ENCODE data around the gene NFIL3. TPM values are rescaled to one million over a fixed set of nuclear protein-coding genes. Genes with fewer than 3 reads are reported as not detected.

Gene NFIL3
- total RNA-seq, 2 experiments from 2014 or later, result 6.2 to 11.9 TPM

DNA sequence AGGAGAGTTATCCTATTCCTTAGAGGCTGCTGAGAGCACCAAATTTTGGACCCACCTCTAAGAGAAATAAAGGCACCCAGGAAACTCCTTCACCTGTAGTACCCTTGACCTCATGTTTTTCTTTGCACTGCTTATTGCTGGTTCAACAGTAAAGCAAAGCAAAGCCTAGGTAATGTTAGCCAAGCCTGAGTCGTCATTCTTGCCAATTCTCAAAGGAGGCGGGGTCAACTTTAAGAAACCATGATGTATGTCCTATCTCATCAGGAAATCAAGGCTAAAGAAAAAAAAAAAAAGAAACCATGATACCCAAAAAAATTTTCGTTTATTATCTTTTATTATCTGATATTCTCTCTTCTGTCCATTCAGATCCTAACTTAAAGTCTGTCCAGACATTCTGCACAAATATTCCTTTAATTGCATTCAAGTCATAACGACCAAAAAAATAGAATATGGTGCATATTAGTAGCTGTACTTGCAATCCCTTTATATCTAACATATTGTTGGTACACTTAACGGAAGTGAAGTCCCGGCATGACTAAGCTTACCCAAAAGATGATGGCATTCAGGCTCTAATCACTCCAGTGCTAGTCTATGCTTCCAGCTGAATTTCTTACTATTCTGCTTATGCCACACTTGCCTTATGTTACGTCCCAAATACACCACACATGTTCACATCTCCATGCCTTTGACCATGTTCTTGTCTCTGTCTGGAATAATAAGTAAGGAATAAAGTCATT is 63.7 kb downstream of the NFIL3 start:
- Histone ChIP-seq H3K4me1 (ENCODE audit: insufficient read depth, low read length, poor library complexity, severe bottlenecking) (peaks cover 25% of the 10 kb centered on the region), H3K27ac (ENCODE audit: low read depth, low read length, poor library complexity, severe bottlenecking) (no peak overlapping the region), H3K36me3 (ENCODE audit: insufficient read depth, low read length) (peaks cover 26% of the 10 kb centered on the region), H3K4me2 (ENCODE audit: low read length) (peak overlapping the region; percentile 95), H3K9me2 (ENCODE audit: insufficient read depth, low read length) (no peaks in the 10 kb centered on the region), H3K9me3 (ENCODE audit: low read length) (no peaks in the 10 kb centered on the region; the same call in 1 of the 2 replicates), H3K4me3 (ENCODE audit: low read depth, low read length, poor library complexity, severe bottlenecking) (peak overlapping the region; percentile 80), H3K79me2 (ENCODE audit: insufficient read depth, low read depth, low read length) (peaks cover 26% of the 10 kb centered on the region; the same call in 1 of the 2 replicates), H2AFZ (ENCODE audit: low read length) (no peak overlapping the region), H4K20me1 (ENCODE audit: insufficient read depth, low read length) (no peaks in the 10 kb centered on the region; the same call in 1 of the 2 replicates)
- POLR2A ChIA-PET, result no interaction called here
- TF ChIP-seq EZH2phosphoT487 (IDR thresholded peaks at IDR 0.05; ENCODE audit: borderline replicate concordance, low read depth, low read length), result no peak
- CTCF ChIA-PET (ENCODE audit: unreplicated experiment), result no interaction called here
- BruUV-seq (replicated peaks), result no TSS peak
- intact Hi-C loops (cut with micrococcal nuclease; ENCODE audit: unreplicated experiment), result loop anchor here (2.0 to 10.0 kb wide), 4 partner anchors 63 to 255 kb away; partner anchors contain the start of gene NFIL3
- no peak for DNase-seq (ENCODE audit: low spot score)

DNA sequence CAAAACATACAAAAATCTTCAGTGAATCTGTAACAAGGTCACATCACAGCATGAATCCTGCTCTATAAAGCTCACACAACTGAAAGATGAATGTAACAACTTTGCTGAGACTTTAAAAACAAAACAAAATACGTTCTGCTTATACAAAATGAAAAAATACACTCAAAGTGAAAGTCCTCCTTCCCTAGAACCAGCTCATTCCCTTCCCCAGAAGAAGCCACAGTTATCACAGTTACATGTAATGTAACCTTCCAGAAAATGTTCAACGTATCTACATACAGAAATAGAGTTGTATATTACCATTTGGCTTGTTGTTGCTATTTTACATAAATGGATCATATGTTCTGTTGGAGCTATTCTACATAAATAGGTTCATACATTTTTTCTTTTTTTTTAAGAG is 64.5 kb downstream of the NFIL3 start:
- Histone ChIP-seq H4K20me1 (ENCODE audit: insufficient read depth, low read length) (no peaks in the 10 kb centered on the region; the same call in 1 of the 2 replicates), H3K4me3 (ENCODE audit: low read depth, low read length, poor library complexity, severe bottlenecking) (no peak overlapping the region), H3K27ac (ENCODE audit: low read depth, low read length, poor library complexity, severe bottlenecking) (no peak overlapping the region), H3K9me3 (ENCODE audit: low read length) (no peaks in the 10 kb centered on the region), H3K4me1 (ENCODE audit: insufficient read depth, low read length, poor library complexity, severe bottlenecking) (peaks cover 25% of the 10 kb centered on the region), H3K9me2 (ENCODE audit: insufficient read depth, low read length) (no peaks in the 10 kb centered on the region), H3K79me2 (ENCODE audit: insufficient read depth, low read depth, low read length) (peaks cover 26% of the 10 kb centered on the region; the same call in 1 of the 2 replicates), H2AFZ (ENCODE audit: low read length) (no peak overlapping the region), H3K4me2 (ENCODE audit: low read length) (0 out of 2 replicates have a peak overlapping the region, but pooled peaks have one; percentile 34), H3K36me3 (ENCODE audit: insufficient read depth, low read length) (peaks cover 34% of the 10 kb centered on the region)
- intact Hi-C loops (cut with micrococcal nuclease; ENCODE audit: unreplicated experiment), result no loop called here
- no peak for TF ChIP-seq CTCF (conservative IDR thresholded peaks at IDR 0.05; ENCODE audit: low read length)
- no peak for TF ChIP-seq EZH2phosphoT487 (IDR thresholded peaks at IDR 0.05; ENCODE audit: borderline replicate concordance, low read depth, low read length)
- no TSS peak for BruUV-seq (replicated peaks)
- POLR2A ChIA-PET, result interaction anchor here (0.5 kb wide), 1 partner anchor 69 kb away, joined by 3 read pairs; no protein-coding TSS in a partner anchor
- DNase-seq (ENCODE audit: low spot score), result no peak
- CTCF ChIA-PET (ENCODE audit: unreplicated experiment), result no interaction called here

Other genes starting within 250 kb of the NFIL3 start
- gene AUH, start 61.9 kb downstream of the NFIL3 start, total RNA-seq (2014; rRNA removed; shearing (Covaris generic)), result 24.5 and 31.7 TPM in 2 replicates
- gene AUH, start 61.9 kb downstream of the NFIL3 start, total RNA-seq (2022), result 16.7 and 16.9 TPM in 2 replicates